ENCODE measurements around the gene MAP3K2. TPM values are rescaled to one million over a fixed set of nuclear protein-coding genes. Genes with fewer than 3 reads are reported as not detected.

Gene MAP3K2
- total and polyA plus RNA-seq, 2 donors (not counting 3 experiments of a cell fraction or from before 2014, with no cell fraction given), result 3.4 to 25.7 TPM

DNA sequence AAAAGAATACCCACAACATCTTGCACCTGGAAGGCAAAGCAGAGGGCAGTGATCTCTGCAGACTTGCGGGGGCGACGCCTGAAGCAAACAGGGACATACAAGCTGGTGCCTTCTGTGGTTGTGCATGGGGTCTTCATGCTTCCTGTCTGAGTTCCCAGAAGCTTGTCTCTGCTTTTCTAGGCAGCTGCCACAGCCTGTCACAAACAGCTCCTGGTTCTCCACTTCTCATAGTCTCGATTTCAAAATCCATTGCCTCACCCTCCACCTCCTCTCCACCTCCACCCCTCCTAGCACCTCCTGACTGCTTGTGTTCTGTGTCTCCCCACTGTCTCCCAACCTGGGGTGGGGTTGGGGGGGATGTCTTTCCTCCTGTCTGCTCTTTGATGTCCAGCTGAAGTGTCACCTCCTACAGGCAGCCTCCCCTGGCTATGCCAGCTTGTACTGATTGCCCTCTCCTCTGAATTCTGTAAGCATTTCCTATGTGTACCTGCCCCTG is 28.8 kb upstream of the MAP3K2 start:
- no peak for FAIRE-seq
- Histone ChIP-seq H3K4me1 (ENCODE audit: control insufficient read depth, extremely low read depth, insufficient read depth, low read length) (peaks cover 28% of the 10 kb centered on the region), H3K79me2 (ENCODE audit: control insufficient read depth, insufficient read depth, low read length) (no peaks in the 10 kb centered on the region), H3K9ac (replicated peaks; ENCODE audit: extremely low read depth, insufficient read depth, low read length) (no peak overlapping the region), H3K4me3 (replicated peaks in 1 of 3; ENCODE audit: insufficient read depth in 1 of 3, low read depth in 1 of 3, low read length in 3 of 3) (no peak overlapping the region), H3K27ac (ENCODE audit: insufficient read depth, low read depth, low read length) (no peak overlapping the region), H3K9me1 (replicated peaks; ENCODE audit: control insufficient read depth, extremely low read depth, insufficient read depth, low read length) (no peaks in the 10 kb centered on the region), H3K36me3 (ENCODE audit: control insufficient read depth in 2 of 2, extremely low read depth in 1 of 2, insufficient read depth in 2 of 2, low read length in 2 of 2) (no peaks in the 10 kb centered on the region), H3K9me3 (replicated peaks; ENCODE audit: control insufficient read depth, insufficient read depth, low read length) (no peaks in the 10 kb centered on the region), H4K20me1 (replicated peaks; ENCODE audit: control insufficient read depth, extremely low read depth, insufficient read depth, low read length) (no peaks in the 10 kb centered on the region), H3K4me2 (ENCODE audit: insufficient read depth, low read length) (peak overlapping the region; percentile 50), H2AFZ (ENCODE audit: low read depth, low read length) (peak overlapping the region; percentile 89), H3K27me3 (ENCODE audit: control insufficient read depth in 2 of 2, insufficient read depth in 2 of 2, low read length in 2 of 2) (peaks cover 2 to 4% of the 10 kb centered on the region in 2 experiments)
- POLR2A ChIA-PET, result no interaction called here
- dilution Hi-C loops (cut with MboI; ENCODE audit: extremely low pct_ligation_motif_present, low sequenced_read_pairs), result no loop called here
- intact Hi-C loops (cut with micrococcal nuclease), result loop anchor here (1.0 to 5.0 kb wide), 2 partner anchors 61 to 79 kb away; no protein-coding TSS in a partner anchor
- CTCF ChIA-PET, result interaction anchor here (1.1 to 4.6 kb wide), 6 partner anchors 8 to 63 kb away, joined by 3 to 15 read pairs (median 8); no protein-coding TSS in a partner anchor
- DNase-seq (ENCODE audit: low read depth, low spot score), result no peak
- TF ChIP-seq POLR2A (IDR thresholded peaks at IDR 0.05; ENCODE audit: low read depth, low read length) (no peak), JUN (IDR thresholded peaks at IDR 0.05; ENCODE audit: borderline replicate concordance, insufficient read depth, insufficient read length, low read depth) (no peak), GATA2 (IDR thresholded peaks at IDR 0.05; ENCODE audit: insufficient read depth, insufficient read length, low read depth, low read length) (no peak), EZH2 (IDR thresholded peaks at IDR 0.05; ENCODE audit: borderline replicate concordance, low read depth, low read length, severe bottlenecking) (no peak), POLR2AphosphoS5 (IDR thresholded peaks at IDR 0.05; ENCODE audit: insufficient read depth, low read depth, low read length) (no peak), CTCF (IDR thresholded peaks at IDR 0.05; ENCODE audit: extremely low read depth in 1 of 2, insufficient read depth in 1 of 2, low read depth in 1 of 2, low read length in 2 of 2) (no peak), MYC (IDR thresholded peaks at IDR 0.05; ENCODE audit: low read depth, low read length) (no peak), FOS (IDR thresholded peaks at IDR 0.05; ENCODE audit: borderline replicate concordance, insufficient read depth, low read length) (no peak)
- TF ChIP-seq, protein P1, sequence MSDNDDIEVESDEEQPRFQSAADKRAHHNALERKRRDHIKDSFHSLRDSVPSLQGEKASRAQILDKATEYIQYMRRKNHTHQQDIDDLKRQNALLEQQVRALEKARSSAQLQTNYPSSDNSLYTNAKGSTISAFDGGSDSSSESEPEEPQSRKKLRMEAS (IDR thresholded peaks at IDR 0.05; ENCODE audit: insufficient read depth, insufficient read length), result no peak
- no TSS peak for BruUV-seq (replicated peaks)
